ENCODE results near the gene AHNAK2.

AHNAK2 gene

DNA sequence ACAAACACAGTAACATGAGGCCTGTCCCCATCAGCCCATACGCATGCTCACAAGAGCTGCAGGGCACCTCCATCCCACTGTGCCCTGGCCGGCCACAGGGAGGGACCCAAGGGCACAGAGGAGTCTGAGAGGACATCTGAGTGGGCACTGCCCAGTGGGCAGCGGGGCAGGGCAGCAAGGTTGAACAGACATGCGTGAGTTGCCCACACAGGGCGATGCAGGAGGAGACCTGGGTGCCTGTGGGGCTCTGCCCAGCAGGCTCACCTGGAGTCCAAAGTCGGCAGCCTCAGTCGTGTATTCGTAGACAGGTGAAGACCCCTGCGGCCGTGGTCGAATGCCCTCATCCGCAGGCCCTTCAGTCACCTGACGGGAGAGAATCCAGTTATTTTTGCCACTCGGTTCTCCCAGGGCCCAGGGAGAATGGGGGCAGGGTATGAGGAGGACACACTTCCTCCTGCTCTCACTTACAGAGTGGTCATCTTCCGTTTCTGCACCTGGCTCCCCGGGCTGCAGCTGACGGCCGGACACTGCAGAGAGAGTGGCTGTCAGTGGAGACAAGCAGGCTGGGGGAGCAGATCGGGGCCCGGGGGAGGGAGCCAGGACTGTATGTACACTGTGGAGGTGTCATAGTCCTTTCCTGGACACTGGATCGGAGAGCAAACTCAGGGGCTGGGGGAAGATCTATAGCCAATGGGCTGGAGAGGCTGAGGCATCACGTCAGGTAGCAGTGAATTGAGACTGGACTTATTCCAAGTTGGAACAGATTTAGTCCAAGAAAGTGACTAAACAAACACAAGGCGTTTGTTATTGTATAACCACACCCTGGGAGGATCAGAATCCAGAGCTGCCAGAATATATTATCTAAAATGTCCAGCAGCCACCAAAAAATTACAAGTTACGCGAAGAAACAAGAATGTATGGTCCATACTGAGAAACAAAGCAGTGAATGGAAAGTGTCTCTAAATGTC, 20.7 kb downstream of the AHNAK2 start:
- Histone ChIP-seq H4K20me1 (ENCODE audit: low read depth, low read length) (no peaks in the 10 kb centered on the region), H3K4me2 (ENCODE audit: low read depth, low read length, poor library complexity, severe bottlenecking) (no peak overlapping the region), H3K27me3 (ENCODE audit: low read length) (no peaks in the 10 kb centered on the region), H3K27ac (ENCODE audit: low read depth, low read length) (no peak overlapping the region), H3K79me2 (ENCODE audit: insufficient read depth, low read length) (no peaks in the 10 kb centered on the region), H3K9me3 (ENCODE audit: insufficient read depth, low read length) (no peaks in the 10 kb centered on the region), H3K9ac (ENCODE audit: low read length) (no peak overlapping the region), H2AFZ (ENCODE audit: low read depth, low read length, severe bottlenecking) (no peak overlapping the region), H3F3A (ENCODE audit: insufficient read depth) (no peaks in the 10 kb centered on the region), H3K9me2 (replicated peaks; ENCODE audit: insufficient read depth, low read length) (no peaks in the 10 kb centered on the region), H3K36me3 (ENCODE audit: low read length) (no peaks in the 10 kb centered on the region), H3K4me3 (ENCODE audit: insufficient read depth, low read length, poor library complexity, severe bottlenecking) (no peak overlapping the region)
- no peak for TF ChIP-seq EZH2phosphoT487 (conservative IDR thresholded peaks at IDR 0.05; ENCODE audit: low read length)
- TF ChIP-seq, protein P1, sequence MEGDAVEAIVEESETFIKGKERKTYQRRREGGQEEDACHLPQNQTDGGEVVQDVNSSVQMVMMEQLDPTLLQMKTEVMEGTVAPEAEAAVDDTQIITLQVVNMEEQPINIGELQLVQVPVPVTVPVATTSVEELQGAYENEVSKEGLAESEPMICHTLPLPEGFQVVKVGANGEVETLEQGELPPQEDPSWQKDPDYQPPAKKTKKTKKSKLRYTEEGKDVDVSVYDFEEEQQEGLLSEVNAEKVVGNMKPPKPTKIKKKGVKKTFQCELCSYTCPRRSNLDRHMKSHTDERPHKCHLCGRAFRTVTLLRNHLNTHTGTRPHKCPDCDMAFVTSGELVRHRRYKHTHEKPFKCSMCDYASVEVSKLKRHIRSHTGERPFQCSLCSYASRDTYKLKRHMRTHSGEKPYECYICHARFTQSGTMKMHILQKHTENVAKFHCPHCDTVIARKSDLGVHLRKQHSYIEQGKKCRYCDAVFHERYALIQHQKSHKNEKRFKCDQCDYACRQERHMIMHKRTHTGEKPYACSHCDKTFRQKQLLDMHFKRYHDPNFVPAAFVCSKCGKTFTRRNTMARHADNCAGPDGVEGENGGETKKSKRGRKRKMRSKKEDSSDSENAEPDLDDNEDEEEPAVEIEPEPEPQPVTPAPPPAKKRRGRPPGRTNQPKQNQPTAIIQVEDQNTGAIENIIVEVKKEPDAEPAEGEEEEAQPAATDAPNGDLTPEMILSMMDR (IDR thresholded peaks at IDR 0.05; ENCODE audit: insufficient read depth, low read length, poor library complexity, severe bottlenecking) = no peak

DNA sequence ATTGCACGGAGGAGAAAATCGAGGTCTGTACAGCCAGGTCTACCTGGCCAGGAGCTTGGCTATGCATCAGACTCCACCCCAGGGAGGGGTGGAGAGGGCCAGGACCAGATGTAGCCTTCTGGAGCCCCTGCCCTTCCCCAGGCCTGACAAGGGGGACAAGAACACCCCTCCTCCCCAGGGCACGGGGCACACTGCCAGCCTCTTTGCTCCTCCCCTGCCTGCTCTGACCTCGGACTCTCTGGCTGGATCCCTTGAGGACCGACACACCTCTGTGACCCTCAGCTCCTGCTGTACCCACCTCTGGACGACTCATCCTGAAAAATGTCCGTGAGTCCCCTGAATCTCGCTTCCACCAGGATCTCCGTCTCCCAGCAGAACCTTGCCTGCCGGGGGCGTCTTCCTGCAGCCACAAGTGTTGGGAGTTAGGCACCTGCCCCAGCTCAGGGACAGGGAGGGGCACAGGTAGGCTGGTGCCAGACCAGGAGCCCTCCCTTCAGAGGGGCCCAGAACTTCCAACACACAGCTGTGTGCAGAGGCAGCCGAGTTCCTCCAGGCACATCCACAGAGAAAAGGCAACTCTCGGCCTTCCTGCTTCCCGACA, 21.8 kb downstream of the AHNAK2 start:
- H3K79me2 ChIP-seq (ENCODE audit: insufficient read depth, low read length) = no peaks in the 10 kb centered on the region
- H3K4me3 ChIP-seq (ENCODE audit: insufficient read depth, low read length, poor library complexity, severe bottlenecking) = no peak overlapping the region
- no peaks in the 10 kb centered on the region for H3K9me3 ChIP-seq (ENCODE audit: insufficient read depth, low read length)
- H3K9ac ChIP-seq (ENCODE audit: low read length) = no peak overlapping the region
- no peaks in the 10 kb centered on the region for H4K20me1 ChIP-seq (ENCODE audit: low read depth, low read length)
- no peak overlapping the region for H2AFZ ChIP-seq (ENCODE audit: low read depth, low read length, severe bottlenecking)
- no peak overlapping the region for H3K27ac ChIP-seq (ENCODE audit: low read depth, low read length)
- H3K27me3 ChIP-seq (ENCODE audit: low read length) = no peaks in the 10 kb centered on the region
- H3K36me3 ChIP-seq (ENCODE audit: low read length) = no peaks in the 10 kb centered on the region
- H3K4me2 ChIP-seq (ENCODE audit: low read depth, low read length, poor library complexity, severe bottlenecking) = no peak overlapping the region
- H3K9me2 ChIP-seq (replicated peaks; ENCODE audit: insufficient read depth, low read length) = no peaks in the 10 kb centered on the region
- no peak for TF ChIP-seq EZH2phosphoT487 (conservative IDR thresholded peaks at IDR 0.05; ENCODE audit: low read length)
- TF ChIP-seq, protein P1 (IDR thresholded peaks at IDR 0.05; ENCODE audit: insufficient read depth, low read length, poor library complexity, severe bottlenecking) = no peak
- no peaks in the 10 kb centered on the region for H3F3A ChIP-seq (ENCODE audit: insufficient read depth)

DNA sequence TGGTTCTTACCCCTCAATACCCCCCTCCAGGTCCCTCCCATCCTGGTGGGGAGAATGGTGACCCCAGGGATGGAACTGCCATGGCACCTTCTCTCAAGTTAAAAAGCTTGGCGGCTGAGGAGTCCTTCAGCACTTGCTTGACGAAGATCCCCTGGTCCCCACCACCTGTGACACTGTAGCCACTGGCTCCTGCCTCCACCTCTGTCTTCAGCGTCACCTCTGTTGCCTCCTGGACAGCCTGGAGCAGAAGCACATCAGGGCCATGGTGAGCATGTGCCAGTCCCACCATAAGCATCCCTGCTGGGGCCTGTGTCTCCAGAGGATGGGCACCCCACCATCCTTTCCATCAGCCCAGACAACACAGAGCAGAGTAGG, 22.8 kb downstream of the AHNAK2 start:
- Histone ChIP-seq H3K27ac (ENCODE audit: low read depth, low read length) (no peak overlapping the region), H3K4me2 (ENCODE audit: low read depth, low read length, poor library complexity, severe bottlenecking) (no peak overlapping the region), H2AFZ (ENCODE audit: low read depth, low read length, severe bottlenecking) (no peak overlapping the region), H3K9ac (ENCODE audit: low read length) (no peak overlapping the region), H3K27me3 (ENCODE audit: low read length) (no peaks in the 10 kb centered on the region), H3K79me2 (ENCODE audit: insufficient read depth, low read length) (no peaks in the 10 kb centered on the region), H4K20me1 (ENCODE audit: low read depth, low read length) (no peaks in the 10 kb centered on the region), H3F3A (ENCODE audit: insufficient read depth) (no peaks in the 10 kb centered on the region), H3K9me3 (ENCODE audit: insufficient read depth, low read length) (no peaks in the 10 kb centered on the region), H3K4me3 (ENCODE audit: insufficient read depth, low read length, poor library complexity, severe bottlenecking) (no peak overlapping the region), H3K36me3 (ENCODE audit: low read length) (no peaks in the 10 kb centered on the region), H3K9me2 (replicated peaks; ENCODE audit: insufficient read depth, low read length) (no peaks in the 10 kb centered on the region)
- no peak for TF ChIP-seq EZH2phosphoT487 (conservative IDR thresholded peaks at IDR 0.05; ENCODE audit: low read length)
- TF ChIP-seq, protein P1 (IDR thresholded peaks at IDR 0.05; ENCODE audit: insufficient read depth, low read length, poor library complexity, severe bottlenecking) = no peak
